HepG2 (cell line): ENCODE results near the gene PLCXD1. TPM values are rescaled to one million over a fixed set of nuclear protein-coding genes. Genes with fewer than 3 reads are reported as not detected.
A peak's percentile ranks its signal among the peaks of the same experiment; 100 is the strongest.

Experiments
- AHDC1 ChIP-seq: sonication (generic); formaldehyde crosslinking; IDR thresholded peaks from 2 replicates; pipeline ENCODE4 v1.5.1; 2020; ENCODE audit warnings: mild to moderate bottlenecking, missing genetic modification reagents, borderline replicate concordance
- ETV5 ChIP-seq: IDR thresholded peaks from 2 replicates; pipeline ENCODE4 v1.6.1; 2018; ENCODE audit warnings: missing biosample characterization, missing genetic modification reagents, inconsistent platforms, borderline replicate concordance
- FOXA3 ChIP-seq: IDR thresholded peaks from 2 replicates; pipeline ENCODE4 v1.6.1; 2016; ENCODE audit warnings: missing genetic modification reagents, missing compliant biosample characterization
- HNRNPK ChIP-seq: fragments of 200-400 bp; formaldehyde crosslinking; IDR thresholded peaks from 2 replicates; pipeline ENCODE4 v1.6.1; 2018; ENCODE audit warnings: low read length, low read depth, moderate library complexity, mild to moderate bottlenecking; ENCODE audit not compliant: poor library complexity, severe bottlenecking
- IKZF5 ChIP-seq: IDR thresholded peaks from 2 replicates; pipeline ENCODE4 v1.6.1; 2018; ENCODE audit warnings: missing genetic modification reagents, mild to moderate bottlenecking, missing compliant biosample characterization
- IRF2 ChIP-seq: IDR thresholded peaks from 2 replicates; pipeline ENCODE4 v1.6.1; 2018; ENCODE audit warnings: missing genetic modification reagents, missing compliant biosample characterization
- NFIC ChIP-seq: IDR thresholded peaks from 2 replicates; pipeline ENCODE4 v1.6.1; 2012; ENCODE audit warnings: mild to moderate bottlenecking, low read length, inconsistent platforms
- NR0B2 ChIP-seq: sonication (generic); formaldehyde crosslinking; IDR thresholded peaks from 2 replicates; pipeline ENCODE4 v1.4.0; 2020; ENCODE audit warnings: mild to moderate bottlenecking, missing genetic modification reagents
- PATZ1 ChIP-seq: sonication (generic); formaldehyde crosslinking; IDR thresholded peaks from 2 replicates; pipeline ENCODE4 v1.4.0; 2020; ENCODE audit warnings: missing genetic modification reagents
- RARG ChIP-seq: sonication (generic); formaldehyde crosslinking; IDR thresholded peaks from 2 replicates; pipeline ENCODE4 v1.4.0; 2020; ENCODE audit warnings: low read depth, mild to moderate bottlenecking, missing genetic modification reagents
- ZBTB7A ChIP-seq: sonication (generic); formaldehyde crosslinking; IDR thresholded peaks from 2 replicates; pipeline ENCODE4 v1.8.0; 2022; ENCODE audit warnings: mild to moderate bottlenecking, missing genetic modification reagents
- ZMYM3 ChIP-seq: sonication (generic); formaldehyde crosslinking; IDR thresholded peaks from 2 replicates; pipeline ENCODE4 v1.5.1; 2020; ENCODE audit warnings: mild to moderate bottlenecking, missing genetic modification reagents
- ZNF263 ChIP-seq: sonication (generic); formaldehyde crosslinking; IDR thresholded peaks from 2 replicates; pipeline ENCODE4 v1.4.0; 2020; ENCODE audit warnings: missing genetic modification reagents
- ZNF572 ChIP-seq: sonication (generic); formaldehyde crosslinking; IDR thresholded peaks from 2 replicates; pipeline ENCODE4 v1.5.1; 2020; ENCODE audit warnings: mild to moderate bottlenecking, missing genetic modification reagents
- ZNF672 ChIP-seq: sonication (generic); formaldehyde crosslinking; IDR thresholded peaks from 2 replicates; pipeline ENCODE4 v1.8.1; 2022; ENCODE audit warnings: missing genetic modification reagents
- ZNF687 ChIP-seq: sonication (generic); formaldehyde crosslinking; IDR thresholded peaks from 2 replicates; pipeline ENCODE4 v1.5.1; 2020; ENCODE audit warnings: mild to moderate bottlenecking, missing genetic modification reagents, moderate library complexity
- polyA plus RNA-seq, 8 experiments: library from polyadenylated mRNA; depleted of rRNA in 3 of 8; stranded (reverse) in 7 of 8; unstranded in 1 of 8; fragments of >200 nt; fragmentation: Illumina TruSeq in 4 of 8; extraction: Trizol in 4 of 8; gene quantifications; 2 replicates each; pipeline versions ENCODE4 v1.2.1 to v1.2.3, GENCODE V29; 2011 to 2016; ENCODE audit warnings: low read depth in 4 of 8, missing spikeins in 1 of 8, mixed read lengths in 1 of 8; ENCODE audit not compliant: insufficient read depth in 1 of 8
- total RNA-seq, 5 experiments: library from RNA; depleted of rRNA; stranded (reverse); fragments of >200 nt; fragmentation: Illumina TruSeq; extraction: Trizol; gene quantifications; 2 replicates each; pipeline ENCODE4 v1.2.3, GENCODE V29; 2016; ENCODE audit warnings: low read depth in 1 of 5

The PLCXD1 gene
- total and polyA plus RNA-seq, 2 of the 13 experiments (the other 11 are each of a cell fraction or from before 2014, with no cell fraction given) = 87.7 to 153 TPM

GRCh38 chrX:275476-275966, 5.7 kb upstream of the PLCXD1 start (continued):
- TF ChIP-seq AHDC1 (CRISPR knock-in tag) (no peak), NFIC (no peak), ETV5 (peak; percentile 37), ZNF672 (CRISPR knock-in tag) (no peak), ZNF263 (peak; percentile 95), ZMYM3 (no peak), RARG (CRISPR knock-in tag) (no peak), IKZF5 (CRISPR knock-in tag) (no peak), NR0B2 (CRISPR knock-in tag) (no peak), ZNF687 (CRISPR knock-in tag) (peak; percentile 19; the same call in 1 of the 2 replicates), FOXA3 (no peak), PATZ1 (peak; percentile 35; the same call in 1 of the 2 replicates), ZNF572 (0 out of 2 replicates have a peak, but pooled peaks have one; percentile 25), ZBTB7A (CRISPR knock-in tag) (0 out of 2 replicates have a peak, but pooled peaks have one; percentile 9), HNRNPK (peak; percentile 52), IRF2 (CRISPR knock-in tag) (no peak)
